ENCODE results near the gene SFXN3. TPM values are rescaled to one million over a fixed set of nuclear protein-coding genes. Genes with fewer than 3 reads are reported as not detected.

Gene SFXN3
- 0.06 TPM for polyA plus RNA-seq (2013, experiment 1 of 2)
- polyA plus RNA-seq (2013, experiment 2 of 2), result 0.11 TPM

GRCh38 chr10:101031128-101031795, at the start of gene SFXN3, which contains the start of gene PDZD7:
SFXN3 (plus strand) TSS chr10:101031234; CDS start chr10:101034695, 3,461 bp downstream.
PDZD7 (minus strand) TSS chr10:101031129; CDS start chr10:101030219, 910 bp downstream.
- Histone ChIP-seq H2BK5ac (ENCODE audit: low read length) (no peak within 1 kb of the TSS), H3K18ac (ENCODE audit: low read length) (peak within 1 kb of the TSS; percentile 37), H2BK120ac (ENCODE audit: low read depth, low read length) (peak within 1 kb of the TSS; percentile 42), H3K79me1 (ENCODE audit: low read depth, low read length) (no peaks in the 10 kb centered on the region), H3K4me2 (ENCODE audit: insufficient read depth, low read length, poor library complexity, severe bottlenecking) (peak within 1 kb of the TSS; percentile 75), H3K27me3 (ENCODE audit: control insufficient read depth in 3 of 3, insufficient read depth in 3 of 3, low read depth in 1 of 3, low read length in 3 of 3) (peaks cover 11 to 75% (median 55%) of the 10 kb centered on the region in 3 experiments), H3K14ac (ENCODE audit: low read length) (no peak within 1 kb of the TSS), H3K4ac (ENCODE audit: low read length) (no peak within 1 kb of the TSS), H2AK5ac (ENCODE audit: low read depth, low read length) (peak within 1 kb of the TSS; percentile 51), H4K8ac (ENCODE audit: low read depth, low read length) (no peak within 1 kb of the TSS), H3K9ac (ENCODE audit: low read depth, low read length, poor library complexity) (peak within 1 kb of the TSS; percentile 32), H3K9me3 (replicated peaks in 1 of 2; ENCODE audit: control insufficient read depth in 2 of 2, insufficient read depth in 1 of 2, low read depth in 1 of 2, low read length in 2 of 2) (peaks cover 0 to 2% of the 10 kb centered on the region in 2 donors), H3K36me3 (replicated peaks in 1 of 2; ENCODE audit: control insufficient read depth in 2 of 2, insufficient read depth in 2 of 2, low read length in 2 of 2) (no peaks in the 10 kb centered on the region), H2BK15ac (ENCODE audit: low read length) (no peak within 1 kb of the TSS), H3K27ac (replicated peaks; ENCODE audit: low read length) (no peak within 1 kb of the TSS), H3K23ac (ENCODE audit: low read depth, low read length, poor library complexity) (peak within 1 kb of the TSS; percentile 60), H4K91ac (ENCODE audit: low read depth, low read length, poor library complexity) (no peak within 1 kb of the TSS), H3K4me1 (ENCODE audit: control insufficient read depth in 2 of 2, insufficient read depth in 1 of 2, low read depth in 1 of 2, low read length in 2 of 2) (peaks cover 32 to 35% of the 10 kb centered on the region in 2 donors), H3K4me3 (ENCODE audit: low read length in 2 of 2) (peak within 1 kb of the TSS; percentile 39 to 70), H2BK12ac (ENCODE audit: low read length) (no peak within 1 kb of the TSS), H2AFZ (ENCODE audit: low read length) (peak within 1 kb of the TSS; percentile 92)
- whole genome bisulfite sequencing, 2 donors (ENCODE audit: extremely low coverage in 2 of 2, insufficient read length in 2 of 2, insufficient replicate concordance in 1 of 2), result no CpG with 5 or more reads among the region's 38 CpGs
- peak; percentile 82 for DNase-seq (ENCODE audit: low spot score)

GRCh38 chr10:100982916-100983830, 47.9 kb upstream of the SFXN3 start:
- no CpG with 5 or more reads among the region's 24 CpGs for WGBS, 2 donors (ENCODE audit: extremely low coverage in 2 of 2, insufficient read length in 2 of 2, insufficient replicate concordance in 1 of 2)
- Histone ChIP-seq H4K8ac (ENCODE audit: low read depth, low read length) (peak overlapping the region; percentile 23), H2BK12ac (ENCODE audit: low read length) (no peak overlapping the region), H3K4ac (ENCODE audit: low read length) (no peak overlapping the region), H4K91ac (ENCODE audit: low read depth, low read length, poor library complexity) (peak overlapping the region; percentile 18), H2AK5ac (ENCODE audit: low read depth, low read length) (no peak overlapping the region), H3K4me1 (ENCODE audit: control insufficient read depth in 2 of 2, insufficient read depth in 1 of 2, low read depth in 1 of 2, low read length in 2 of 2) (peaks cover 11% of the 10 kb centered on the region in 2 donors), H3K9ac (ENCODE audit: low read depth, low read length, poor library complexity) (peak overlapping the region; percentile 54), H2AFZ (ENCODE audit: low read length) (no peak overlapping the region), H3K79me1 (ENCODE audit: low read depth, low read length) (peaks cover 10% of the 10 kb centered on the region), H3K27ac (replicated peaks; ENCODE audit: low read length) (no peak overlapping the region), H3K27me3 (ENCODE audit: control insufficient read depth in 3 of 3, insufficient read depth in 3 of 3, low read depth in 1 of 3, low read length in 3 of 3) (no peaks in the 10 kb centered on the region), H3K23ac (ENCODE audit: low read depth, low read length, poor library complexity) (no peak overlapping the region), H2BK15ac (ENCODE audit: low read length) (no peak overlapping the region), H2BK120ac (ENCODE audit: low read depth, low read length) (no peak overlapping the region), H3K4me3 (ENCODE audit: low read length in 2 of 2) (no peak overlapping the region), H3K4me2 (ENCODE audit: insufficient read depth, low read length, poor library complexity, severe bottlenecking) (no peak overlapping the region), H3K9me3 (replicated peaks in 1 of 2; ENCODE audit: control insufficient read depth in 2 of 2, insufficient read depth in 1 of 2, low read depth in 1 of 2, low read length in 2 of 2) (peaks cover 0 to 3% of the 10 kb centered on the region in 2 donors), H3K36me3 (replicated peaks in 1 of 2; ENCODE audit: control insufficient read depth in 2 of 2, insufficient read depth in 2 of 2, low read length in 2 of 2) (peaks cover 36 to 74% of the 10 kb centered on the region in 2 donors), H2BK5ac (ENCODE audit: low read length) (no peak overlapping the region), H3K14ac (ENCODE audit: low read length) (no peak overlapping the region), H3K18ac (ENCODE audit: low read length) (no peak overlapping the region)
- DNase-seq (ENCODE audit: low spot score), result no peak

- WGBS, 2 donors (ENCODE audit: extremely low coverage in 2 of 2, insufficient read length in 2 of 2, insufficient replicate concordance in 1 of 2), result no CpG with 5 or more reads among the region's 13 CpGs
- Histone ChIP-seq H2BK120ac (ENCODE audit: low read depth, low read length) (no peak overlapping the region), H3K36me3 (replicated peaks in 1 of 2; ENCODE audit: control insufficient read depth in 2 of 2, insufficient read depth in 2 of 2, low read length in 2 of 2) (peaks cover 32 to 71% of the 10 kb centered on the region in 2 donors)
Measured at GRCh38 chr10:100983868-100984671, 47.0 kb upstream of the SFXN3 start.

More at GRCh38 chr10:100983868-100984671, 47.0 kb upstream of the SFXN3 start:
- no peak overlapping the region for H3K4me3 ChIP-seq (ENCODE audit: low read length in 2 of 2)
- H3K27ac ChIP-seq (replicated peaks; ENCODE audit: low read length), result no peak overlapping the region
- no peaks in the 10 kb centered on the region for H3K27me3 ChIP-seq (ENCODE audit: control insufficient read depth in 3 of 3, insufficient read depth in 3 of 3, low read depth in 1 of 3, low read length in 3 of 3)
- H3K4ac ChIP-seq (ENCODE audit: low read length), result no peak overlapping the region
- H4K8ac ChIP-seq (ENCODE audit: low read depth, low read length), result no peak overlapping the region
- no peak overlapping the region for H2BK12ac ChIP-seq (ENCODE audit: low read length)
- H3K79me1 ChIP-seq (ENCODE audit: low read depth, low read length), result peaks cover 10% of the 10 kb centered on the region
- no peak overlapping the region for H3K4me2 ChIP-seq (ENCODE audit: insufficient read depth, low read length, poor library complexity, severe bottlenecking)
- peak overlapping the region; percentile 35 for H3K9ac ChIP-seq (ENCODE audit: low read depth, low read length, poor library complexity)
- no peak overlapping the region for H3K18ac ChIP-seq (ENCODE audit: low read length)
- peaks cover 12 to 13% of the 10 kb centered on the region in 2 donors for H3K4me1 ChIP-seq (ENCODE audit: control insufficient read depth in 2 of 2, insufficient read depth in 1 of 2, low read depth in 1 of 2, low read length in 2 of 2)
- no peak for DNase-seq (ENCODE audit: low spot score)
- peaks cover 0 to 3% of the 10 kb centered on the region in 2 donors for H3K9me3 ChIP-seq (replicated peaks in 1 of 2; ENCODE audit: control insufficient read depth in 2 of 2, insufficient read depth in 1 of 2, low read depth in 1 of 2, low read length in 2 of 2)
- H4K91ac ChIP-seq (ENCODE audit: low read depth, low read length, poor library complexity), result no peak overlapping the region
- H2AK5ac ChIP-seq (ENCODE audit: low read depth, low read length), result no peak overlapping the region
- H2BK15ac ChIP-seq (ENCODE audit: low read length), result no peak overlapping the region
- H3K14ac ChIP-seq (ENCODE audit: low read length), result no peak overlapping the region
- H2AFZ ChIP-seq (ENCODE audit: low read length), result no peak overlapping the region
- no peak overlapping the region for H2BK5ac ChIP-seq (ENCODE audit: low read length)
- no peak overlapping the region for H3K23ac ChIP-seq (ENCODE audit: low read depth, low read length, poor library complexity)

All from neuronal stem cell (in vitro differentiated cells).